Neural cell (in vitro differentiated cells): Measurements from ENCODE around the gene MICU1. TPM values are rescaled to one million over a fixed set of nuclear protein-coding genes. Genes with fewer than 3 reads are reported as not detected.

Source experiments
- H2AFZ ChIP-seq: fragments of 200-600, 300-800 bp; sonication (generic), shearing (Covaris generic); 2 replicates; pipeline ENCODE4 v1.6.0; 2014; ENCODE audit warnings: low read depth, mild to moderate bottlenecking, antibody characterized with exemption, low read length, moderate library complexity
- H3F3A ChIP-seq: fragments of 200-600 bp; shearing (Covaris generic); 2 replicates; pipeline ENCODE4 v1.6.1; 2016; ENCODE audit warnings: mild to moderate bottlenecking, moderate library complexity, mixed read lengths, antibody characterized with exemption, low read length; ENCODE audit not compliant: insufficient read depth, poor library complexity, severe bottlenecking
- H3K27ac ChIP-seq: fragments of 200-600, 300-800 bp; sonication (generic), shearing (Covaris generic); 2 replicates; pipeline ENCODE4 v1.5.1; 2014; ENCODE audit warnings: mild to moderate bottlenecking, low read length, moderate library complexity
- H3K27me3 ChIP-seq: fragments of 300-800, 200-600 bp; sonication (generic), shearing (Covaris generic); 2 replicates; pipeline ENCODE4 v1.6.0; 2014; ENCODE audit warnings: mild to moderate bottlenecking, low read depth, low read length, moderate library complexity; ENCODE audit not compliant: insufficient read depth
- H3K36me3 ChIP-seq: fragments of 300-800, 200-600 bp; sonication (generic), shearing (Covaris generic); 2 replicates; pipeline ENCODE4 v1.5.1; 2014; ENCODE audit warnings: mild to moderate bottlenecking, antibody characterized with exemption, low read length, moderate library complexity; ENCODE audit not compliant: insufficient read depth
- H3K4me2 ChIP-seq: fragments of 300-800, 200-600 bp; sonication (generic), shearing (Covaris generic); 2 replicates; pipeline ENCODE4 v1.6.0; 2014; ENCODE audit warnings: mild to moderate bottlenecking, low read length
- H3K4me3 ChIP-seq: fragments of 300-800, 200-600 bp; sonication (generic), shearing (Covaris generic); 2 replicates; pipeline ENCODE4 v1.5.1; 2014; ENCODE audit warnings: mild to moderate bottlenecking, low read length, moderate library complexity
- H3K79me2 ChIP-seq: fragments of 200-600 bp; shearing (Covaris generic); replicated peaks from 2 replicates; pipeline ENCODE4 v1.6.0; 2014; ENCODE audit warnings: mild to moderate bottlenecking, low read length, moderate library complexity; ENCODE audit not compliant: insufficient read depth
- H3K9ac ChIP-seq: fragments of 300-800, 200-600 bp; sonication (generic), shearing (Covaris generic); 2 replicates; pipeline ENCODE4 v1.6.1; 2016; ENCODE audit warnings: mild to moderate bottlenecking, low read length, mixed read lengths
- H3K9me2 ChIP-seq: fragments of 200-600 bp; shearing (Covaris generic); 2 replicates; pipeline ENCODE4 v1.6.1; 2016; ENCODE audit warnings: mild to moderate bottlenecking, low read length, mixed read lengths; ENCODE audit not compliant: insufficient read depth
- H3K9me3 ChIP-seq: fragments of 200-600, 300-800 bp; sonication (generic), shearing (Covaris generic); 2 replicates; pipeline ENCODE4 v1.6.1; 2016; ENCODE audit warnings: mild to moderate bottlenecking, mixed run types, low read length, moderate library complexity, mixed read lengths
- H4K20me1 ChIP-seq: fragments of 200-600 bp; shearing (Covaris generic); 2 replicates; pipeline ENCODE4 v1.6.1; 2016; ENCODE audit warnings: mild to moderate bottlenecking, mixed run types; ENCODE audit not compliant: insufficient read depth
- CTCF ChIP-seq: fragments of 450-650 bp; IDR thresholded peaks from 2 replicates; pipeline ENCODE4 v1.5.1; 2014; ENCODE audit warnings: antibody characterized with exemption, mild to moderate bottlenecking, moderate library complexity; ENCODE audit not compliant: poor library complexity, severe bottlenecking
- EP300 ChIP-seq: fragments of 450-650 bp; conservative IDR thresholded peaks from 2 replicates; pipeline ENCODE4 v1.6.1; 2014; ENCODE audit warnings: antibody characterized with exemption, mild to moderate bottlenecking, moderate library complexity; ENCODE audit not compliant: poor library complexity, severe bottlenecking
- EZH2 ChIP-seq: fragments of 200-600, 300-800 bp; shearing (Covaris generic), sonication (generic); IDR thresholded peaks from 2 replicates; pipeline ENCODE4 v1.6.1; 2014; ENCODE audit warnings: antibody characterized with exemption, low read length, borderline replicate concordance, mild to moderate bottlenecking; ENCODE audit not compliant: insufficient read depth, poor library complexity, severe bottlenecking
- MXI1 ChIP-seq: fragments of 450-650 bp; conservative IDR thresholded peaks from 2 replicates; pipeline ENCODE4 v1.6.1; 2014; ENCODE audit warnings: antibody characterized with exemption, mild to moderate bottlenecking; ENCODE audit not compliant: poor library complexity, severe bottlenecking
- POLR2AphosphoS5 ChIP-seq: IDR thresholded peaks from 2 replicates; pipeline ENCODE4 v1.6.1; 2012
- RAD21 ChIP-seq: fragments of 450-650 bp; conservative IDR thresholded peaks from 2 replicates; pipeline ENCODE4 v1.6.1; 2014; ENCODE audit warnings: antibody characterized with exemption, mild to moderate bottlenecking, moderate library complexity
- REST ChIP-seq: IDR thresholded peaks from 2 replicates; pipeline ENCODE4 v1.6.1; 2012; ENCODE audit warnings: borderline replicate concordance
- SMC3 ChIP-seq: fragments of 450-650 bp; conservative IDR thresholded peaks from 2 replicates; pipeline ENCODE4 v1.6.1; 2014; ENCODE audit warnings: antibody characterized with exemption, mild to moderate bottlenecking, moderate library complexity; ENCODE audit not compliant: poor library complexity
- TAF1 ChIP-seq: IDR thresholded peaks from 2 replicates; pipeline ENCODE4 v1.6.1; 2012; ENCODE audit warnings: low read depth
- polyA plus RNA-seq: library from polyadenylated mRNA; depleted of rRNA; stranded (reverse); fragments of >200 nt; gene quantifications from 2 replicates; pipeline ENCODE4 v1.2.3, GENCODE V29; 2014

The MICU1 gene
- polyA plus RNA-seq, 1 donor from 2014 or later, result 86.0 TPM

GRCh38 chr10:72539137-72539536 lies 86.7 kb downstream of the MICU1 start:
- H3K4me3 ChIP-seq, result no peak overlapping the region
- no peaks in the 10 kb centered on the region for H3F3A ChIP-seq
- H3K27me3 ChIP-seq, result no peaks in the 10 kb centered on the region
- H3K4me2 ChIP-seq, result no peak overlapping the region
- no peak overlapping the region for H2AFZ ChIP-seq
- TF ChIP-seq SMC3, result no peak
- no peak for TF ChIP-seq EZH2
- TF ChIP-seq MXI1, result no peak
- TF ChIP-seq CTCF, result no peak
- TF ChIP-seq RAD21, result no peak
- TF ChIP-seq EP300, result no peak
- no peak for TF ChIP-seq TAF1
- TF ChIP-seq REST, result no peak
- no peak for TF ChIP-seq POLR2AphosphoS5
- H4K20me1 ChIP-seq, result no peaks in the 10 kb centered on the region
- no peaks in the 10 kb centered on the region for H3K9me2 ChIP-seq
- no peaks in the 10 kb centered on the region for H3K9me3 ChIP-seq
- no peak overlapping the region for H3K9ac ChIP-seq
- no peak overlapping the region for H3K27ac ChIP-seq
- H3K36me3 ChIP-seq, result no peaks in the 10 kb centered on the region
- H3K79me2 ChIP-seq, result no peaks in the 10 kb centered on the region

- H2AFZ ChIP-seq, result no peak overlapping the region
- no peaks in the 10 kb centered on the region for H3K27me3 ChIP-seq
- H3K36me3 ChIP-seq, result no peaks in the 10 kb centered on the region
- peak overlapping the region; percentile 29 for H3K4me3 ChIP-seq
- no peaks in the 10 kb centered on the region for H3K9me2 ChIP-seq
- no peaks in the 10 kb centered on the region for H3K9me3 ChIP-seq
- TF ChIP-seq EP300 (no peak), EZH2 (no peak), CTCF (no peak), REST (no peak), TAF1 (no peak), RAD21 (no peak), SMC3 (no peak), MXI1 (no peak), POLR2AphosphoS5 (no peak)
- peak overlapping the region; percentile 27 for H3K27ac ChIP-seq
- H3F3A ChIP-seq, result no peaks in the 10 kb centered on the region
- no peaks in the 10 kb centered on the region for H4K20me1 ChIP-seq
- no peak overlapping the region for H3K9ac ChIP-seq
- no peak overlapping the region for H3K4me2 ChIP-seq
- no peaks in the 10 kb centered on the region for H3K79me2 ChIP-seq
These were observed 100.2 kb downstream of the MICU1 start for GRCh38 chr10:72525689-72526088.
